Testis (tissue), 2 donors: ENCODE results near the gene GDPGP1.

Source experiments
- POLR2A ChIP-seq: fragments of 450-650 bp; IDR thresholded peaks from one replicate; pipeline ENCODE4 v1.6.1; 2017; ENCODE audit warnings: antibody characterized with exemption, mild to moderate bottlenecking, moderate library complexity
- TF ChIP-seq, protein P1 (sequence below), 3 experiments: fragments of 450-650 bp in 2 of 3; fragments of 200-600 bp in 1 of 3; sonication (generic) in 1 of 3; IDR thresholded peaks; one replicate each; pipeline ENCODE4 v1.5.1; 2016 to 2019; ENCODE audit warnings: antibody characterized with exemption in 3 of 3, mild to moderate bottlenecking in 2 of 3, moderate library complexity in 1 of 3

GRCh38 chr15:90225504-90226234, 8.3 kb upstream of the GDPGP1 start:
- TF ChIP-seq, protein P1, sequence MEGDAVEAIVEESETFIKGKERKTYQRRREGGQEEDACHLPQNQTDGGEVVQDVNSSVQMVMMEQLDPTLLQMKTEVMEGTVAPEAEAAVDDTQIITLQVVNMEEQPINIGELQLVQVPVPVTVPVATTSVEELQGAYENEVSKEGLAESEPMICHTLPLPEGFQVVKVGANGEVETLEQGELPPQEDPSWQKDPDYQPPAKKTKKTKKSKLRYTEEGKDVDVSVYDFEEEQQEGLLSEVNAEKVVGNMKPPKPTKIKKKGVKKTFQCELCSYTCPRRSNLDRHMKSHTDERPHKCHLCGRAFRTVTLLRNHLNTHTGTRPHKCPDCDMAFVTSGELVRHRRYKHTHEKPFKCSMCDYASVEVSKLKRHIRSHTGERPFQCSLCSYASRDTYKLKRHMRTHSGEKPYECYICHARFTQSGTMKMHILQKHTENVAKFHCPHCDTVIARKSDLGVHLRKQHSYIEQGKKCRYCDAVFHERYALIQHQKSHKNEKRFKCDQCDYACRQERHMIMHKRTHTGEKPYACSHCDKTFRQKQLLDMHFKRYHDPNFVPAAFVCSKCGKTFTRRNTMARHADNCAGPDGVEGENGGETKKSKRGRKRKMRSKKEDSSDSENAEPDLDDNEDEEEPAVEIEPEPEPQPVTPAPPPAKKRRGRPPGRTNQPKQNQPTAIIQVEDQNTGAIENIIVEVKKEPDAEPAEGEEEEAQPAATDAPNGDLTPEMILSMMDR (IDR thresholded peaks at IDR 0.05) = no peak
- no peak for TF ChIP-seq POLR2A
